H1 (cell line): ENCODE results near the gene ZNF606. TPM values are rescaled to one million over a fixed set of nuclear protein-coding genes. Genes with fewer than 3 reads are reported as not detected.

Experiments
- CTCF ChIP-seq, 3 experiments: IDR thresholded peaks; 1 replicate in 2 of 3; 2 replicates in 1 of 3; pipeline versions ENCODE4 v1.5.1 to v1.6.1; 2011; ENCODE audit warnings: low read length in 3 of 3, mild to moderate bottlenecking in 3 of 3, inconsistent platforms in 2 of 3, low read depth in 1 of 3, moderate library complexity in 1 of 3; ENCODE audit not compliant: insufficient read depth in 1 of 3; ENCODE audit errors: control extremely low read depth in 1 of 3
- HDAC6 ChIP-seq: IDR thresholded peaks from one replicate; pipeline ENCODE4 v1.7.1; 2012; ENCODE audit warnings: low read depth, mild to moderate bottlenecking, inconsistent platforms, low read length, moderate library complexity
- KDM4A ChIP-seq: IDR thresholded peaks from one replicate; pipeline ENCODE4 v1.7.1; 2012; ENCODE audit warnings: low read depth, mild to moderate bottlenecking, moderate library complexity, low read length, inconsistent platforms; ENCODE audit not compliant: severe bottlenecking
- MAX ChIP-seq: IDR thresholded peaks from 2 replicates; pipeline ENCODE4 v1.6.1; 2012; ENCODE audit warnings: inconsistent platforms
- NRF1 ChIP-seq: IDR thresholded peaks from 2 replicates; pipeline ENCODE4 v1.6.1; 2011; ENCODE audit warnings: mild to moderate bottlenecking, low read depth, low read length, improper control_type of control experiment
- RAD21 ChIP-seq, 2 experiments: IDR thresholded peaks in 1 of 2; conservative IDR thresholded peaks in 1 of 2; 2 replicates each; pipeline ENCODE4 v1.6.1; 2011; ENCODE audit warnings: low read depth in 2 of 2, low read length in 2 of 2, improper control_type of control experiment in 1 of 2, inconsistent platforms in 1 of 2, mild to moderate bottlenecking in 1 of 2, moderate library complexity in 1 of 2
- YY1 ChIP-seq: IDR thresholded peaks from 2 replicates; pipeline ENCODE4 v1.6.1; 2011; ENCODE audit warnings: low read depth, mild to moderate bottlenecking, low read length
- polyA plus RNA-seq, 7 experiments: library from polyadenylated mRNA; depleted of rRNA in 3 of 7; stranded (reverse) in 5 of 7; unstranded in 2 of 7; fragments of >200 nt in 5 of 7; fragments of 200-250 nt in 2 of 7; gene quantifications; 1 replicate in 5 of 7; 2 replicates in 1 of 7; 4 replicates in 1 of 7; pipeline versions ENCODE4 v1.2.1 to v1.2.3, GENCODE V29; 2011 to 2013; ENCODE audit warnings: missing spikeins in 2 of 7, mixed read lengths in 2 of 7
- total RNA-seq: library from RNA; stranded (reverse); fragmentation: NEBNext Ultra II Directional; extraction: Animal tissue kit (Norgen Biotek cat#: 25700); gene quantifications from 2 replicates; pipeline ENCODE4 v1.2.1, GENCODE V29; 2021

The ZNF606 gene
- total and polyA plus RNA-seq, 2 of the 8 experiments (the other 6 are each of a cell fraction or from before 2014, with no cell fraction given), result 5.2 to 19.3 TPM

GRCh38 chr19:58021541-58022282 lies 19.1 kb upstream of the ZNF606 start (continued):
- TF ChIP-seq CTCF (IDR thresholded peaks at IDR 0.05; ENCODE audit: control extremely low read depth in 1 of 3, insufficient read depth in 1 of 3, low read depth in 1 of 3, low read length in 3 of 3) (peak; percentile 46 to 84 (median 71)), YY1 (0 out of 2 replicates have a peak, but pooled peaks have one; percentile 33), NRF1 (no peak), MAX (peak; percentile 17; the same call in 1 of the 2 replicates), RAD21 (IDR thresholded peaks at IDR 0.05 in 1 of 2, conservative IDR thresholded peaks at IDR 0.05 in 1 of 2; ENCODE audit: low read depth in 2 of 2, low read length in 2 of 2) (peak; percentile 88 to 91), KDM4A (no peak), HDAC6 (no peak)
